ENCODE results near the gene PAF1. TPM values are rescaled to one million over a fixed set of nuclear protein-coding genes. Genes with fewer than 3 reads are reported as not detected.

The PAF1 gene
- polyA plus RNA-seq (37.3 and 67.2 TPM in 2 replicates), polyA minus RNA-seq (31.1 and 35.8 TPM in 2 replicates)

DNA sequence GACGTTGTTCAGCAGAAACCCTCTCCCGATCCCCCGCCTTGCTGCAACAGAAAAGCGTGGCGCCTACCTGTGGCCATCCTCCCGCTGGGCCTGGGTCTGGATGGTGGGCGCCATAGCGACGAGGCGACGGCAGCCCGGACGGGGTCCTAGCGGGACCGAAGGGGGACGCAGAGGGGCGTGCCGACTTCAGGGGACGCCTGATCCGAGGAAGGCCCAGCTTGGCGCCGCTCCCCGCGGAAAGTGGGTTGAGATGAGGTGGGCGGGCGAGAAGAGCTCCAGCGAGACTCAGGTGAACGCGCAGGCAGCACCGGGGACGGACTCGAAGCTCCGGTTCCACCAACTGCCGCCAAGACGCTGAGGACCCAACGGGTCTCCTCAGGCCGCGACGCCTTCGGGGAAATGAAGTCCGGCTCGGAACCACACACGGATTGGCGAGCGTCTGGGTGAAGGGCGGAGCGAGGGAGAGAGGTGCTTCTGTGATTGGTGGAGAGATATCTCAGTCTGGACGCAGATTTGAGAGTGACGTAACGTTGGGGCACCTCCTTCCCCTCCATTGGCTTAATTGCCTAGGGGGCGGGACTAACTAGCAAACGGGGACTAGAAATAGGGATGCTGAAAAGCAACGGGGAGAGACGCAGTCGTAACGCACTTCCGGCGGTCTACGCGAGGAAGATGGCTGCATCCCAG, at the start of gene PAF1, which contains the start of gene MED29:
PAF1 (minus strand) TSS at position 356 of the 687 bp plus-strand sequence; CDS start at position 114, 242 bp downstream.
MED29 (plus strand) TSS at position 628 of the 687 bp plus-strand sequence; CDS start at position 673, 45 bp downstream.
- H3K27ac ChIP-seq (ENCODE audit: low read length), result peak within 1 kb of the TSS; percentile 96
- peak within 1 kb of the TSS; percentile 95 for H3K4me3 ChIP-seq (ENCODE audit: low read length)
- H3K9me2 ChIP-seq (ENCODE audit: insufficient read depth, low read length), result no peaks in the 10 kb centered on the region
- no peaks in the 10 kb centered on the region for H3K9me3 ChIP-seq (ENCODE audit: low read length)
- peak within 1 kb of the TSS; percentile 54 for H2AFZ ChIP-seq (ENCODE audit: low read depth, low read length)
- H3K27me3 ChIP-seq (ENCODE audit: insufficient read depth, low read depth, low read length), result no peaks in the 10 kb centered on the region
- no peaks in the 10 kb centered on the region for H3K36me3 ChIP-seq (ENCODE audit: insufficient read depth, low read length)
- no peaks in the 10 kb centered on the region for H3F3A ChIP-seq (ENCODE audit: insufficient read depth, low read length, poor library complexity, severe bottlenecking)
- H3K9ac ChIP-seq (ENCODE audit: low read length), result peak within 1 kb of the TSS; percentile 94
- TF ChIP-seq RAD21 (conservative IDR thresholded peaks at IDR 0.05) (peak; percentile 46), EP300 (conservative IDR thresholded peaks at IDR 0.05; ENCODE audit: poor library complexity, severe bottlenecking) (peak; percentile 77), MXI1 (conservative IDR thresholded peaks at IDR 0.05; ENCODE audit: poor library complexity, severe bottlenecking) (peak; percentile 84), POLR2AphosphoS5 (IDR thresholded peaks at IDR 0.05) (peak; percentile 89), SMC3 (conservative IDR thresholded peaks at IDR 0.05; ENCODE audit: poor library complexity) (peak; percentile 68), EZH2 (IDR thresholded peaks at IDR 0.05; ENCODE audit: borderline replicate concordance, insufficient read depth, low read length, poor library complexity, severe bottlenecking) (no peak), TAF1 (IDR thresholded peaks at IDR 0.05; ENCODE audit: low read depth) (peak; percentile 94)
- TF ChIP-seq, protein P1, sequence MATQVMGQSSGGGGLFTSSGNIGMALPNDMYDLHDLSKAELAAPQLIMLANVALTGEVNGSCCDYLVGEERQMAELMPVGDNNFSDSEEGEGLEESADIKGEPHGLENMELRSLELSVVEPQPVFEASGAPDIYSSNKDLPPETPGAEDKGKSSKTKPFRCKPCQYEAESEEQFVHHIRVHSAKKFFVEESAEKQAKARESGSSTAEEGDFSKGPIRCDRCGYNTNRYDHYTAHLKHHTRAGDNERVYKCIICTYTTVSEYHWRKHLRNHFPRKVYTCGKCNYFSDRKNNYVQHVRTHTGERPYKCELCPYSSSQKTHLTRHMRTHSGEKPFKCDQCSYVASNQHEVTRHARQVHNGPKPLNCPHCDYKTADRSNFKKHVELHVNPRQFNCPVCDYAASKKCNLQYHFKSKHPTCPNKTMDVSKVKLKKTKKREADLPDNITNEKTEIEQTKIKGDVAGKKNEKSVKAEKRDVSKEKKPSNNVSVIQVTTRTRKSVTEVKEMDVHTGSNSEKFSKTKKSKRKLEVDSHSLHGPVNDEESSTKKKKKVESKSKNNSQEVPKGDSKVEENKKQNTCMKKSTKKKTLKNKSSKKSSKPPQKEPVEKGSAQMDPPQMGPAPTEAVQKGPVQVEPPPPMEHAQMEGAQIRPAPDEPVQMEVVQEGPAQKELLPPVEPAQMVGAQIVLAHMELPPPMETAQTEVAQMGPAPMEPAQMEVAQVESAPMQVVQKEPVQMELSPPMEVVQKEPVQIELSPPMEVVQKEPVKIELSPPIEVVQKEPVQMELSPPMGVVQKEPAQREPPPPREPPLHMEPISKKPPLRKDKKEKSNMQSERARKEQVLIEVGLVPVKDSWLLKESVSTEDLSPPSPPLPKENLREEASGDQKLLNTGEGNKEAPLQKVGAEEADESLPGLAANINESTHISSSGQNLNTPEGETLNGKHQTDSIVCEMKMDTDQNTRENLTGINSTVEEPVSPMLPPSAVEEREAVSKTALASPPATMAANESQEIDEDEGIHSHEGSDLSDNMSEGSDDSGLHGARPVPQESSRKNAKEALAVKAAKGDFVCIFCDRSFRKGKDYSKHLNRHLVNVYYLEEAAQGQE (IDR thresholded peaks at IDR 0.05; ENCODE audit: borderline replicate concordance), result no peak
- TF ChIP-seq, protein P2, sequence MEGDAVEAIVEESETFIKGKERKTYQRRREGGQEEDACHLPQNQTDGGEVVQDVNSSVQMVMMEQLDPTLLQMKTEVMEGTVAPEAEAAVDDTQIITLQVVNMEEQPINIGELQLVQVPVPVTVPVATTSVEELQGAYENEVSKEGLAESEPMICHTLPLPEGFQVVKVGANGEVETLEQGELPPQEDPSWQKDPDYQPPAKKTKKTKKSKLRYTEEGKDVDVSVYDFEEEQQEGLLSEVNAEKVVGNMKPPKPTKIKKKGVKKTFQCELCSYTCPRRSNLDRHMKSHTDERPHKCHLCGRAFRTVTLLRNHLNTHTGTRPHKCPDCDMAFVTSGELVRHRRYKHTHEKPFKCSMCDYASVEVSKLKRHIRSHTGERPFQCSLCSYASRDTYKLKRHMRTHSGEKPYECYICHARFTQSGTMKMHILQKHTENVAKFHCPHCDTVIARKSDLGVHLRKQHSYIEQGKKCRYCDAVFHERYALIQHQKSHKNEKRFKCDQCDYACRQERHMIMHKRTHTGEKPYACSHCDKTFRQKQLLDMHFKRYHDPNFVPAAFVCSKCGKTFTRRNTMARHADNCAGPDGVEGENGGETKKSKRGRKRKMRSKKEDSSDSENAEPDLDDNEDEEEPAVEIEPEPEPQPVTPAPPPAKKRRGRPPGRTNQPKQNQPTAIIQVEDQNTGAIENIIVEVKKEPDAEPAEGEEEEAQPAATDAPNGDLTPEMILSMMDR (IDR thresholded peaks at IDR 0.05; ENCODE audit: poor library complexity, severe bottlenecking), result peak; percentile 73
- peak within 1 kb of the TSS; percentile 97 for H3K4me2 ChIP-seq (ENCODE audit: low read length)
- H3K79me2 ChIP-seq (replicated peaks; ENCODE audit: insufficient read depth, low read length), result peaks cover 23% of the 10 kb centered on the region
- no peaks in the 10 kb centered on the region for H4K20me1 ChIP-seq (ENCODE audit: insufficient read depth)

DNA sequence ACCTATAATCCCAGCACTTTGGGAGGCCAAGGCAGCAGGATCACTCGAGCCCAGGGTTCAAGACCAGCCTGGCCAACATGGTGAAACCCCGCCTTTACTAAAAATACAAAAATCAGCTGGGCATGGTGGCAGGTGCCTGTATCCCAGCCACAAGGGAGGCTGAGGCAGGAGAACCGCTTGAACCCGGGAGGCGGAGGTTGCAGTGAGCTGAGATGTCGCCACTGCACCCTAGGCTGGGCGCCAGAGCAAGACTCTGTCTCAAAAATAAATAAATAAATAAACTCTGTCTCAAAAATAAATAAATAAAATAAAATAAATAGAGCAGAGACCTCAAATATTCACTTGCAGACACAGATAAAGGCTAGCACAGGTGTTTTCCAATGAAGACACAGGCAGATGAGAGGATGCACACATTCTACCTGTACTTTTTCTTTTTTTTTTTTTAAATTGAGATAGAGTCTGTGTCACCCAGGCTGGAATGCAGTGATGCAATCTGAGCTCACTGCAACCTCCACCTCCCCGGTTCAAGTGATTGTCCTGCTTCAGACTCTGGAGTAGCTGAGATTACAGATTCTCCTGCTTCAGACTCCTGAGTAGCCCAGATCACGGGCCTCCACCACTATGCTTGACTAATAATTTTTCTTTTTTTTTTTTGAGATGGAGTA, 47.5 kb upstream of the PAF1 start:
- TF ChIP-seq EP300 (conservative IDR thresholded peaks at IDR 0.05; ENCODE audit: poor library complexity, severe bottlenecking), result no peak
- TF ChIP-seq RAD21 (conservative IDR thresholded peaks at IDR 0.05), result no peak
- TF ChIP-seq, protein P1 (IDR thresholded peaks at IDR 0.05; ENCODE audit: borderline replicate concordance), result no peak
- no peak for TF ChIP-seq MXI1 (conservative IDR thresholded peaks at IDR 0.05; ENCODE audit: poor library complexity, severe bottlenecking)
- no peak for TF ChIP-seq EZH2 (IDR thresholded peaks at IDR 0.05; ENCODE audit: borderline replicate concordance, insufficient read depth, low read length, poor library complexity, severe bottlenecking)
- no peak for TF ChIP-seq SMC3 (conservative IDR thresholded peaks at IDR 0.05; ENCODE audit: poor library complexity)
- no peak for TF ChIP-seq TAF1 (IDR thresholded peaks at IDR 0.05; ENCODE audit: low read depth)
- no peak for TF ChIP-seq POLR2AphosphoS5 (IDR thresholded peaks at IDR 0.05)
- TF ChIP-seq, protein P2 (IDR thresholded peaks at IDR 0.05; ENCODE audit: poor library complexity, severe bottlenecking), result no peak
- Histone ChIP-seq H3K9me2 (ENCODE audit: insufficient read depth, low read length) (no peaks in the 10 kb centered on the region), H3K27ac (ENCODE audit: low read length) (no peak overlapping the region), H4K20me1 (ENCODE audit: insufficient read depth) (no peaks in the 10 kb centered on the region), H2AFZ (ENCODE audit: low read depth, low read length) (no peak overlapping the region), H3K79me2 (replicated peaks; ENCODE audit: insufficient read depth, low read length) (peaks cover 16% of the 10 kb centered on the region), H3K27me3 (ENCODE audit: insufficient read depth, low read depth, low read length) (no peaks in the 10 kb centered on the region), H3K4me3 (ENCODE audit: low read length) (no peak overlapping the region), H3K4me2 (ENCODE audit: low read length) (no peak overlapping the region), H3F3A (ENCODE audit: insufficient read depth, low read length, poor library complexity, severe bottlenecking) (peaks cover 4% of the 10 kb centered on the region), H3K36me3 (ENCODE audit: insufficient read depth, low read length) (no peaks in the 10 kb centered on the region), H3K9me3 (ENCODE audit: low read length) (no peaks in the 10 kb centered on the region), H3K9ac (ENCODE audit: low read length) (no peak overlapping the region)

All from neural cell (in vitro differentiated cells).